WTC11 (cell line): Measurements from ENCODE around the gene CREG2. TPM values are rescaled to one million over a fixed set of nuclear protein-coding genes. Genes with fewer than 3 reads are reported as not detected.

ENCODE experiments used
- ATAC-seq: fragments of 200-7000 bp; cut with Tn5 transposase; 2 replicates; pipeline ENCODE4 v1.10.0; 2021; ENCODE audit warnings: mild to moderate bottlenecking, moderate library complexity
- CTCF ChIA-PET: fragments of 300-600 bp; sonication (Branson Sonifier 250); formaldehyde crosslinking; loops from one replicate; lab custom pipeline; 2021; ENCODE audit warnings: antibody characterized with exemption; lab: Charles Lee
- POLR2A ChIA-PET: fragments of 350-600 bp; sonication (Branson Sonifier 250); formaldehyde crosslinking; loops from one replicate; lab custom pipeline; 2021; ENCODE audit warnings: antibody characterized with exemption; lab: Charles Lee
- DNase-seq: peaks from one replicate; pipeline ENCODE4 v3.0.0; 2021; ENCODE audit warnings: low spot score
- H3K27ac Mint-ChIP-seq: 2 replicates; pipeline ENCODE4 v1.8.0; 2021; ENCODE audit warnings: mixed read lengths
- H3K27me3 Mint-ChIP-seq: 2 replicates; pipeline ENCODE4 v1.8.0; 2021; ENCODE audit warnings: low read depth, mild to moderate bottlenecking, moderate library complexity, mixed read lengths
- H3K36me3 Mint-ChIP-seq: 2 replicates; pipeline ENCODE4 v1.8.0; 2021; ENCODE audit warnings: mixed read lengths
- H3K4me1 Mint-ChIP-seq: 2 replicates; pipeline ENCODE4 v1.8.0; 2022; ENCODE audit warnings: mixed read lengths
- H3K4me3 Mint-ChIP-seq: 2 replicates; pipeline ENCODE4 v1.8.0; 2021; ENCODE audit warnings: mild to moderate bottlenecking, moderate library complexity, mixed read lengths
- H3K9me3 Mint-ChIP-seq: 2 replicates; pipeline ENCODE4 v1.8.0; 2021; ENCODE audit warnings: mixed read lengths
- ATF6 ChIP-seq: sonication (generic); formaldehyde crosslinking; IDR thresholded peaks from 2 replicates; pipeline ENCODE4 v1.8.1; 2023; ENCODE audit warnings: mild to moderate bottlenecking, missing genetic modification reagents
- CTCF ChIP-seq: fragments of 200-600 bp; IDR thresholded peaks from 2 replicates; pipeline ENCODE4 v1.8.0; 2022; ENCODE audit warnings: antibody characterized with exemption
- ESRRA ChIP-seq: sonication (generic); formaldehyde crosslinking; IDR thresholded peaks from 2 replicates; pipeline ENCODE4 v1.8.1; 2022; ENCODE audit warnings: mild to moderate bottlenecking, missing genetic modification reagents, borderline replicate concordance
- GABPB1 ChIP-seq: sonication (generic); formaldehyde crosslinking; IDR thresholded peaks from 2 replicates; pipeline ENCODE4 v1.8.1; 2023; ENCODE audit warnings: mild to moderate bottlenecking, missing genetic modification reagents
- MLX ChIP-seq: sonication (generic); formaldehyde crosslinking; IDR thresholded peaks from 2 replicates; pipeline ENCODE4 v1.8.1; 2023; ENCODE audit warnings: mild to moderate bottlenecking, missing genetic modification reagents, moderate library complexity
- OVOL2 ChIP-seq: fragments of 250-450 bp; sonication (Bioruptor Pico); IDR thresholded peaks from 2 replicates; pipeline ENCODE4 v1.9.0; 2021; ENCODE audit warnings: mild to moderate bottlenecking, borderline replicate concordance
- PREB ChIP-seq: sonication (generic); formaldehyde crosslinking; IDR thresholded peaks from 2 replicates; pipeline ENCODE4 v1.8.1; 2022; ENCODE audit warnings: mild to moderate bottlenecking, missing genetic modification reagents, moderate library complexity, borderline replicate concordance
- SOX15 ChIP-seq: fragments of 250-450 bp; sonication (Bioruptor Pico); IDR thresholded peaks from 2 replicates; pipeline ENCODE4 v1.9.0; 2021; ENCODE audit warnings: mild to moderate bottlenecking
- ZBTB43 ChIP-seq: sonication (generic); formaldehyde crosslinking; IDR thresholded peaks from 2 replicates; pipeline ENCODE4 v1.8.1; 2023; ENCODE audit warnings: mild to moderate bottlenecking, missing genetic modification reagents
- ZNF219 ChIP-seq: sonication (generic); formaldehyde crosslinking; IDR thresholded peaks from 2 replicates; pipeline ENCODE4 v1.8.0; 2023; ENCODE audit warnings: missing genetic modification reagents, mild to moderate bottlenecking, borderline replicate concordance
- ZNF263 ChIP-seq: sonication (generic); formaldehyde crosslinking; IDR thresholded peaks from 2 replicates; pipeline ENCODE4 v1.8.1; 2022; ENCODE audit warnings: low read depth, mild to moderate bottlenecking, moderate library complexity, missing genetic modification reagents
- ZNF425 ChIP-seq: fragments of 250-450 bp; sonication (Bioruptor Pico); conservative IDR thresholded peaks from 2 replicates; pipeline ENCODE4 v1.9.0; 2021; ENCODE audit warnings: mild to moderate bottlenecking
- total RNA-seq: library from RNA; stranded (reverse); gene quantifications from 3 replicates; pipeline ENCODE4 v1.2.3, GENCODE V29; 2021

The CREG2 gene
- total RNA-seq, 1 experiment from 2014 or later = 1.6 TPM

- TF ChIP-seq MLX = no peak
- TF ChIP-seq ZBTB43 (CRISPR knock-in tag) = no peak
- no peak for TF ChIP-seq SOX15
- no peak for TF ChIP-seq ESRRA (CRISPR knock-in tag)
- no peak for TF ChIP-seq ZNF425
- no peak for TF ChIP-seq OVOL2 (CRISPR knock-in tag)
- no peak for TF ChIP-seq ATF6
Observed at GRCh38 chr2:101342625-101343008, 44.7 kb downstream of the CREG2 start (continued).

- peak; percentile 86 for DNase-seq
- Mint-ChIP-seq H3K9me3 (peaks cover 9% of the 10 kb centered on the region), H3K36me3 (peaks cover 7% of the 10 kb centered on the region), H3K27me3 (peaks cover 18% of the 10 kb centered on the region), H3K27ac (no peak overlapping the region), H3K4me1 (peaks cover 60% of the 10 kb centered on the region), H3K4me3 (no peak overlapping the region; the same call in 1 of the 2 replicates)
- TF ChIP-seq GABPB1 (CRISPR knock-in tag) = 0 out of 2 replicates have a peak, but pooled peaks have one; percentile 16
- TF ChIP-seq ZNF219 (CRISPR knock-in tag) = no peak
- no peak for TF ChIP-seq PREB (CRISPR knock-in tag)
- TF ChIP-seq ZNF263 (CRISPR knock-in tag) = no peak
- TF ChIP-seq ZBTB43 (CRISPR knock-in tag) = no peak
- TF ChIP-seq CTCF = peak; percentile 85
- ChIA-PET POLR2A (no interaction called here), CTCF (interaction anchor here (0.6 to 3.0 kb wide), 69 partner anchors 9 to 899 kb away, joined by 3 to 72 read pairs (median 4); partner anchors contain the start of genes CNOT11, CREG2 and RNF149)
- ATAC-seq = peak; percentile 66
Observed at GRCh38 chr2:101341901-101342624, 45.2 kb downstream of the CREG2 start.
